ENCODE data around the gene LONP2. TPM values are rescaled to one million over a fixed set of nuclear protein-coding genes. Genes with fewer than 3 reads are reported as not detected.

The LONP2 gene
- total and polyA plus RNA-seq, 5 donors from 2014 or later, result 29.1 to 72.9 (median 36.2) TPM

GRCh38 chr16:48383009-48383876 lies 139.1 kb downstream of the LONP2 start:
- Histone ChIP-seq H3K4me1 (ENCODE audit: control insufficient read depth, insufficient read depth, low read length, poor library complexity, severe bottlenecking) (peaks cover 17% of the 10 kb centered on the region), H3K4me3 (ENCODE audit: low read depth, low read length) (peak overlapping the region; percentile 90), H3K27me3 (ENCODE audit: control insufficient read depth, insufficient read depth, low read length) (no peaks in the 10 kb centered on the region), H3K36me3 (ENCODE audit: control insufficient read depth, insufficient read depth, low read length) (no peaks in the 10 kb centered on the region), H3K9me3 (ENCODE audit: control insufficient read depth in 2 of 2, low read length in 2 of 2) (no peaks in the 10 kb centered on the region), H3K27ac (ENCODE audit: insufficient read depth, low read length, poor library complexity, severe bottlenecking) (no peak overlapping the region)
- DNase-seq (no peak), ATAC-seq (ENCODE audit: low read depth in 2 of 2) (no peak)
- H3K27me3 Mint-ChIP-seq, result peaks cover 12% of the 10 kb centered on the region
- H3K4me1 Mint-ChIP-seq, result peaks cover 29 to 47% (median 39%) of the 10 kb centered on the region in 4 donors
- peak overlapping the region; percentile 85 to 97 (median 92) for H3K4me3 Mint-ChIP-seq
- no peaks in the 10 kb centered on the region for H3K36me3 Mint-ChIP-seq
- peak overlapping the region in 2 of 3 donors; percentile 86 for H3K27ac Mint-ChIP-seq
- H3K9me3 Mint-ChIP-seq, result no peaks in the 10 kb centered on the region

- Mint-ChIP-seq H3K4me3 (peak overlapping the region; percentile 85 to 97 (median 92)), H3K27ac (peak overlapping the region; percentile 86 to 94 (median 86)), H3K9me3 (no peaks in the 10 kb centered on the region), H3K27me3 (peaks cover 12% of the 10 kb centered on the region), H3K36me3 (no peaks in the 10 kb centered on the region), H3K4me1 (peaks cover 22 to 40% (median 31%) of the 10 kb centered on the region in 4 donors)
- Histone ChIP-seq H3K27ac (ENCODE audit: insufficient read depth, low read length, poor library complexity, severe bottlenecking) (no peak overlapping the region), H3K4me3 (ENCODE audit: low read depth, low read length) (peak overlapping the region; percentile 90), H3K4me1 (ENCODE audit: control insufficient read depth, insufficient read depth, low read length, poor library complexity, severe bottlenecking) (peaks cover 17% of the 10 kb centered on the region), H3K27me3 (ENCODE audit: control insufficient read depth, insufficient read depth, low read length) (no peaks in the 10 kb centered on the region), H3K36me3 (ENCODE audit: control insufficient read depth, insufficient read depth, low read length) (no peaks in the 10 kb centered on the region), H3K9me3 (ENCODE audit: control insufficient read depth in 2 of 2, low read length in 2 of 2) (no peaks in the 10 kb centered on the region)
- DNase-seq (peak in 2 of 3 donors; percentile 14 to 43), ATAC-seq (ENCODE audit: low read depth in 2 of 2) (no peak)
Measured at GRCh38 chr16:48383877-48384519, 139.9 kb downstream of the LONP2 start.

GRCh38 chr16:48384520-48385252 lies 140.6 kb downstream of the LONP2 start:
- Histone ChIP-seq H3K27ac (ENCODE audit: insufficient read depth, low read length, poor library complexity, severe bottlenecking) (peak overlapping the region; percentile 66), H3K36me3 (ENCODE audit: control insufficient read depth, insufficient read depth, low read length) (no peaks in the 10 kb centered on the region), H3K27me3 (ENCODE audit: control insufficient read depth, insufficient read depth, low read length) (no peaks in the 10 kb centered on the region), H3K4me3 (ENCODE audit: low read depth, low read length) (peak overlapping the region; percentile 90), H3K9me3 (ENCODE audit: control insufficient read depth in 2 of 2, low read length in 2 of 2) (no peaks in the 10 kb centered on the region), H3K4me1 (ENCODE audit: control insufficient read depth, insufficient read depth, low read length, poor library complexity, severe bottlenecking) (peaks cover 17% of the 10 kb centered on the region)
- peak overlapping the region; percentile 86 to 94 (median 86) for H3K27ac Mint-ChIP-seq
- ATAC-seq (ENCODE audit: low read depth in 2 of 2) (peak; percentile 32), DNase-seq (peak; percentile 20 to 40 (median 37))
- H3K27me3 Mint-ChIP-seq, result peaks cover 12% of the 10 kb centered on the region
- peak overlapping the region; percentile 85 to 97 (median 92) for H3K4me3 Mint-ChIP-seq
- H3K9me3 Mint-ChIP-seq, result no peaks in the 10 kb centered on the region
- H3K36me3 Mint-ChIP-seq, result no peaks in the 10 kb centered on the region
- H3K4me1 Mint-ChIP-seq, result peaks cover 15 to 33% (median 24%) of the 10 kb centered on the region in 4 donors

- Mint-ChIP-seq H3K4me3 (peak within 1 kb of the TSS; percentile 88 to 97 (median 92)), H3K9me3 (no peaks in the 10 kb centered on the region), H3K27me3 (peaks cover 12% of the 10 kb centered on the region), H3K36me3 (no peaks in the 10 kb centered on the region), H3K4me1 (peaks cover 13 to 27% (median 21%) of the 10 kb centered on the region in 4 donors), H3K27ac (peak within 1 kb of the TSS; percentile 86 to 94 (median 91))
- no peaks in the 10 kb centered on the region for H3K36me3 ChIP-seq (ENCODE audit: control insufficient read depth, insufficient read depth, low read length)
- no peaks in the 10 kb centered on the region for H3K9me3 ChIP-seq (ENCODE audit: control insufficient read depth in 2 of 2, low read length in 2 of 2)
- H3K4me3 ChIP-seq (ENCODE audit: low read depth, low read length), result peak within 1 kb of the TSS; percentile 90
- no peaks in the 10 kb centered on the region for H3K27me3 ChIP-seq (ENCODE audit: control insufficient read depth, insufficient read depth, low read length)
- DNase-seq, result peak; percentile 83 to 89 (median 84)
- H3K4me1 ChIP-seq (ENCODE audit: control insufficient read depth, insufficient read depth, low read length, poor library complexity, severe bottlenecking), result peaks cover 17% of the 10 kb centered on the region
- peak; percentile 86 to 87 for ATAC-seq (ENCODE audit: low read depth in 2 of 2)
- H3K27ac ChIP-seq (ENCODE audit: insufficient read depth, low read length, poor library complexity, severe bottlenecking), result peak within 1 kb of the TSS; percentile 66
Measured at GRCh38 chr16:48385253-48386150, 141.4 kb downstream of the LONP2 start, which contains the start of gene SIAH1. TSS of gene SIAH1 (minus strand) at chr16:48385413. CDS start at chr16:48362428, 22,985 bp downstream.

- peaks cover 10 to 18% (median 14%) of the 10 kb centered on the region in 4 donors for H3K4me1 Mint-ChIP-seq
- peak overlapping the region; percentile 88 to 97 (median 90) for H3K4me3 Mint-ChIP-seq
- peaks cover 12% of the 10 kb centered on the region for H3K27me3 Mint-ChIP-seq
- no peak for DNase-seq
- ATAC-seq (ENCODE audit: low read depth in 2 of 2), result no peak
- no peaks in the 10 kb centered on the region for H3K27me3 ChIP-seq (ENCODE audit: control insufficient read depth, insufficient read depth, low read length)
- H3K4me3 ChIP-seq (ENCODE audit: low read depth, low read length), result no peak overlapping the region
- H3K9me3 ChIP-seq (ENCODE audit: control insufficient read depth in 2 of 2, low read length in 2 of 2), result no peaks in the 10 kb centered on the region
- H3K27ac Mint-ChIP-seq, result no peak overlapping the region
- H3K27ac ChIP-seq (ENCODE audit: insufficient read depth, low read length, poor library complexity, severe bottlenecking), result no peak overlapping the region
- H3K36me3 Mint-ChIP-seq, result no peaks in the 10 kb centered on the region
- H3K4me1 ChIP-seq (ENCODE audit: control insufficient read depth, insufficient read depth, low read length, poor library complexity, severe bottlenecking), result peaks cover 17% of the 10 kb centered on the region
- H3K36me3 ChIP-seq (ENCODE audit: control insufficient read depth, insufficient read depth, low read length), result no peaks in the 10 kb centered on the region
- H3K9me3 Mint-ChIP-seq, result no peaks in the 10 kb centered on the region
Measured at GRCh38 chr16:48386559-48387312, 142.6 kb downstream of the LONP2 start.

- ATAC-seq (ENCODE audit: low read depth in 2 of 2) (no peak), DNase-seq (no peak)
- H3K27ac Mint-ChIP-seq, result no peak overlapping the region
- H3K36me3 ChIP-seq (ENCODE audit: control insufficient read depth, insufficient read depth, low read length), result no peaks in the 10 kb centered on the region
- no peaks in the 10 kb centered on the region for H3K27me3 ChIP-seq (ENCODE audit: control insufficient read depth, insufficient read depth, low read length)
- no peaks in the 10 kb centered on the region for H3K4me1 Mint-ChIP-seq
- no peaks in the 10 kb centered on the region for H3K36me3 Mint-ChIP-seq
- peaks cover 7% of the 10 kb centered on the region for H3K27me3 Mint-ChIP-seq
- no peak overlapping the region for H3K4me3 Mint-ChIP-seq
- no peak overlapping the region for H3K27ac ChIP-seq (ENCODE audit: insufficient read depth, low read length, poor library complexity, severe bottlenecking)
- H3K4me1 ChIP-seq (ENCODE audit: control insufficient read depth, insufficient read depth, low read length, poor library complexity, severe bottlenecking), result no peaks in the 10 kb centered on the region
- no peaks in the 10 kb centered on the region for H3K9me3 ChIP-seq (ENCODE audit: control insufficient read depth in 2 of 2, low read length in 2 of 2)
- H3K9me3 Mint-ChIP-seq, result no peaks in the 10 kb centered on the region
- no peak overlapping the region for H3K4me3 ChIP-seq (ENCODE audit: low read depth, low read length)
Measured at GRCh38 chr16:48392407-48392806, 148.3 kb downstream of the LONP2 start.

Data from CD4-positive, CD25-positive, alpha-beta regulatory T cell (primary cell).